Activated naive CD4-positive, alpha-beta T cell treated with Interleukin-2 at 50 U/mL for 16 hours (primary cell): ENCODE measurements around the gene NIP7.
A peak's percentile ranks its signal among the peaks of the same experiment; 100 is the strongest.
"Not testable (repeated sequence)": the region's sequence is repeated elsewhere in the genome, so short reads cannot be mapped to it uniquely, and the experiment has no call there.

Experiments
- DNase-seq: peaks from one replicate; pipeline ENCODE4 v3.0.0-alpha.2; 2020

Gene NIP7

DNA sequence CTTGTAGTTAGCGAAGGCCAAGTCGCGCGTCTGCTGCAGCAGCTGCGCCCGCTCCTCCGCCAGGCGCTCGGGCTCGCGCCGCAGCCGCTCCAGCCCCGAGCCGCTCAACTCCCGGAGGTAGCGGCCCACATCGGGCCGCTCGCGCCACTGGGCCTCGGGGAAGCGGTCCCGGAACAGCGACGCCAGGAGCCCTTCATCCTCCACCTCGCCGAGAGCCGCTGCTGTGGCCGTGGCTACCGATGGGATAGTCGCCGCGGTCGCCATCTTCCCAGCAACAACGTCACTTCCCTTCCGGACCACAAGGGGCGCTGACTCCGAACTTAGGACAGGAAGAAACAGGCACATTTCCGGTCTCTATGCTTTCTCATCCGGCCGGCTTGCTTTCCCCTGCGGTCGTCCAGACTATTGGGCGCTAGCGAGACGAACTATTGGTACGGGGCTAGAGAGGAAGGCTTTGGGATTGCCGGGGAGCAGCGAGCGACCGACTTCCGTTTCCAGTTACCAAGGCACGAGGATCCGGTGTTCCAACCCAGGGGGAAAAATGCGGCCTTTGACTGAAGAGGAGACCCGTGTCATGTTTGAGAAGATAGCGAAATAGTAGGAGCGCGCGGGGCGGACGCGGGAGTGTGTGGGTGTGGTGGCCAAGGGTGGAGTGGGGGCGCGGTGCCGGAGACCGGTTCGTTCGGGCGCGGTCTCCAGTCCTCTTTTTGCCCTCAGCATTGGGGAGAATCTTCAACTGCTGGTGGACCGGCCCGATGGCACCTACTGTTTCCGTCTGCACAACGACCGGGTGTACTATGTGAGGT lies at the start of gene NIP7, which contains the start of gene COG8:
NIP7 (plus strand) TSS at position 484 of the 806 bp plus-strand sequence; CDS start at position 542, 58 bp downstream.
COG8 (minus strand) TSS at position 276 of the 806 bp plus-strand sequence; CDS start at position 264, 12 bp downstream.
- DNase-seq: peak; percentile 94

DNA sequence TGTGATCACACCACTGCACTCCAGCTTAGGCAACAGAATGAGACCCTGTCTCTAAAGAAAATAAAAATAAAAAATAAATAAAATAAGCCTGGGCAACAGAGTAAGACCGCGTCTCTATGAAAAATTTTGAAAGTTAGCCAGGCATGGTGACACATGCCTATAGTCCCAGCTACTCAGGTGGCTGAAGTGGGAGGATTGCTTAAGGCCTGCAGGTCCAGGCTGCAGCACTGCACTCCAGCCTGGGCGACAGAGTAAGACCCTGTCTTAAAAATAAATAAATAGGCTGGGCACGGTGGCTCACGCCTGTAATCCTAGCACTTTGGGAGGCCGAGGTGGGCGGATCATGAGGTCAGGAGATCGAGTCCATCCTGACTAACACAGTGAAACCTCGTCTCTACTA lies 47.9 kb upstream of the NIP7 start:
- not testable (repeated sequence) for DNase-seq

DNA sequence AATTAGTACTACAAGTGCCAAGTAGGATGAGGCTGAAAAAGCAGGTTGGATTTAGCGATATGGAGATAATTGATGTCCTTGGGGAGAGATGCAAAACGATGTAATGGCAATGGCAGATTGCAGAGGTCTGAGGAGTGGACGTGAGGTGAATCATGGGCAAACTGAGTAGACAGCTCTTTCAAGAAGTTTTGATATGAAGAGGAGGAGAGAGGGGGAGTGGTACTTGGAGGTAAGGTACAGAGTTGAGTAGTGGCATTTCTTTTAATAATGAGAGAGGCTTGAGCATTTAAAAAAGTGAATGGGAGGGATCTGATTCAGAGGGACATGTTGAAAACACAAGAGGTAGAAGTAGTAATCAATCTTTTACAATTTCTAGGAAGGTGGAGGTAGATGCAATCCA lies 46.2 kb upstream of the NIP7 start:
- no peak for DNase-seq

DNA sequence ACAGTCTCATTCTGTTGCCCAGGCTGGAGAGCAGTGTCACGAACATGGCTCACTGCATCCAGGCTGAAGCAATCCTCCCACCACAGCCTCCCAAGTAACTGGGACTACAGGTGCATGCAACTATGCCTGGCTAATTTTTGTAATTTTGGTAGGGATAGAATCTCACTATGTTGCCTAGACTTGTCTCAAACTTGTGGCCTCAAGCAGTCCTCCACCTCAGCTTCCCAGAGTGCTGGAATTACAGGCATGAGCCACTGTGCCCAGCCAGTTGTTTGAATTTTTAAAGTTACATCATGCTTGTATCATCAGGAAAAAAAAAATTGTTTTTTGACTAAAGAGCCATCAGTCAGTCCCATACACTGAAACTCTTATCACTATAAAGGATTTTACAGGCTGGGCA lies 45.5 kb upstream of the NIP7 start:
- no peak for DNase-seq

DNA sequence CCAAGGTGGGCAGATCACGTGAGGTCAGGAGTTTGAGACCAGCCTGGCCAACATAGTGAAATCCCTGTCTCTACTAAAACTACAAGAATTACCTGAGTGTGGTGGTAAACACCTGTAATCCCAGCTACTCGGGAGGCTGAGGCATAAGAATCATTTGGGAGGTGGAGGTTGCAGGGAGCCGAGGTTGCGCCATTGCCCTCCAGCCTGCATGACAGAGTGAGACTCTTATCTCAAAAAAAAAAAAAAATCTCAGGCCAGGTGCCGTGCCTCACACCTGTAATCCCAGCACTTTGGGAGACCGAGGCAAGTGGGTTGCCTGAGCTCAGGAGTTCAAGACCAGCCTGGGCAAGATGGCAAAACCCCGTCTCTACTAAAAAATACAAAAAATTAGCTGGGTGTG lies 42.8 kb upstream of the NIP7 start:
- not testable (repeated sequence) for DNase-seq

DNA sequence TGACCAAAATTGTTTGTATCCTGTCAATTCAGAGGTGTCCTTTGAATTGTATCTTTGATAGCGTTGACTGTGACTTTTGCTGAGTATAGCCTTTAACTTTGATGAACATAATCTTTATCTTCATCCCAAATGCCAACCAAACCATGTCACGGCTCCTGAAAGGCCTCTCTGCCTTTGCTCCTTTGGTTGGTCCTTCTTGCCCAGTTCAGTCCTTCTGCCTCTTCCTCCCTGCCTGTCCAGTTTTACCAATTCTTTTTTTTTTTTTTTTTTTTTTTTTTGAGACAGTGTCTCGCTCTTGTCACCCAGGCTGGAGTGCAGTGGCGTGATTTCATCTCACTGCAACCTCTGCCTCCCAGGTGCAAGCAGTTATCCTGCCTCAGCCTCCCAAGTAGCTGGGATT lies 41.3 kb upstream of the NIP7 start:
- DNase-seq: no peak

DNA sequence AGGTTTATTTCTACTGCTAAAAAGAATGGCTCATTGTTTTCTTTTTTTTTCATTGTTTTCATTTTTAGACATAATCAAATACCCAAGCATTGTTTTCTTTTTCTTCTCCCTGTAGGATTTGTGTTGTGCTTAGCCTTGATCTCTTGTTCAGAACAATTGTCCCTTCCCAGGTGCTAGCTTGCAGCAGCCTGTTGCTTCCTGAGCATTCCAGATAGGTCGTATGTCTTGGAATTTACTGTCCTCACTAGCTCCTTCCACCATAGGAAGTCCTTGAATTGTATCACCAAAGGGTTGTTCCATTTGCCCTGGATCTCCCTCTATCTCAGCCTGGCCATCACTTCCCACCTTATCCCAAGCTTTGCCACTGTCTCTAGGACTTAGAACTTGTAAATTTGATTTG lies 38.4 kb upstream of the NIP7 start:
- no peak for DNase-seq

DNA sequence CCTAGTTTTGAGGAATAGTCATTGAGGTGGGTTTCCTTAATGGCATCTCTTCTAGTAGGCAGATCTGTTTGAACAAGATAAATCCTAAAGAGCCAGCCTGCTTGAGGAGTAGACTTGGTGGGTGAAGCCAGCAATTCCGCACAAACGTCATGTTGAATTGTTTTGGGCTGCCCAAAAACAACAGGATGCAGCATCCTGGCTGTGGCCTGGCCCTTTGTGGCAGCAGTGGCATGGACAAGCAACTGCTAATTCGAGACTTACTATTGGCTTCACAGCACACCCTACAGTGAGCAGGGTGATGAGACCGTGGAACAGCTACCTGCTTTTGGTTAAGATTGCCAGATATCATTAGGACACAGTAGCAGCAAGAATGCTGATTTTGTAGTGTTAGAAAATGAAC lies 37.7 kb upstream of the NIP7 start:
- no peak for DNase-seq

DNA sequence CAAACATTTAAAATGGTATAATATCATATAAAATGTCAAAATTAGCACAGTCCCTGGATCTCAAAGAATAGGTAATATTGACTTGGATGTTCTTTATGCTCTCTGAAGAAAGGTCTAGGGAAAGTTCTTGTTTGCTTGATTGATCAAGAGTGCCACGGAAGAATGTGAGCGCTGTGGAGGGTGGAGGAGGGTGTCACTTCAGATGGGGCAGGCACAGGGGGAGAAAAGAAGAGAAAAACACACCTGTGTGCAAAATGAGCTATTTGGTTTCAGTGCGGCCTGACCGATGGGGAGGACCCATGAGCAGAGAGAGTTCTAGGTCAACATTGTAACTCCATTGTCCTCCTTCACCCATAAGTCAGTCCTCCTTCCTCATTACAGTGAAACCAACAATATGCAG lies 37.3 kb upstream of the NIP7 start:
- DNase-seq: no peak

DNA sequence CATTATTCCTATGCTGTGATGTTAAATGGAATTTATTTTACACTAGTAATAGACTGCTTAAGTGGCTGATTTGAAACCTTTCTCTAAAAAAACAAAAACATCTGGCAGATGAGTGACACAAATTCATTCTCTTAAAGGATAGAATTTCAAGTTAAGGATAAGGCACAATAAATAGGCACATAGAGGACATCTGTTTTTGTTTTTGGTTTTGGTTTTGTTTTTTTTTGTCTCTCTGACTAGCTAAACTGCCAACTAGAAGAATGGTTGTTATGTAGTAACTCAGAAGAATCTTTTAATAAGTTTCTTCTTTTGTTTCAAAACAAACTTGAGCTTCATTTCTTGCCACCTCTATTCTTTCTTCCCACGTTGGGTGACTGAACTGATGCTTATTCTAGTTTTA lies 33.5 kb upstream of the NIP7 start:
- DNase-seq: no peak

DNA sequence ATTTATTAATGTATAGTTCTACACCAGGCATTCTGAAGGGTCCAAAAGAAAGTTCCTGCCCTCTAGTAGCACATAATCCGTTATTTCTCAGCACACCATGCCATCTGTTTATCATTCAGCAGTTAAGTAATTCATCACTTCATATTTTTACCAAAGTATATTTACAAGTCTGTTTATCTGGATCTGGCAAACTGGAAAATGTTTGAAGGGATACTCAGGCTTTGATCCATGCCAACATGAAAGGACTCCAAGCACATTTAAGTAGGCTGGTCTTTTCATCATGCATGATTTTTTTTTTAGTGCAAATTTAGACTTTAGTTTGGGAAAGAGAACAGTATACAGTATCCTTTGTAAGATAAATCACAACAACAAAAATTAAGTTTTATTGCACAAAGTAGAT lies 32.5 kb upstream of the NIP7 start:
- no peak for DNase-seq

DNA sequence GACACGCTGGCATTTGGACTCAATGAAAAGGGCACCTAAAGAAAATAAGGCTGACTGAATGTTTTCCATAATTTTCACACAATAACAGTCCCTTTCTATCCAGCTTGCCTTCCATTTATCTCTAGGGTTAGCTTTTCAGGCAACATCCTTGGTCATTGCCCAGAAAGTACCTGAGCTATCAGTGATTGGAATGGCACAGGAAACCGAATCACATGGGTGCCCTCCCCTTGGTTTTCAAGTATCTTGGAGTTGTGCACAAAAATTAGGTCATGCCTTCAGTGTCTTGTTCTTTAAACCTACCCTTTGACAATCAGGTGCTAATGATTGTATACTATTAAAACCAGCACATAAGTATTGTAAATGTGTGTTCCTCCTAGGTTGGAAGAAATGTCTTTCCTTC lies 31.7 kb upstream of the NIP7 start:
- no peak for DNase-seq

DNA sequence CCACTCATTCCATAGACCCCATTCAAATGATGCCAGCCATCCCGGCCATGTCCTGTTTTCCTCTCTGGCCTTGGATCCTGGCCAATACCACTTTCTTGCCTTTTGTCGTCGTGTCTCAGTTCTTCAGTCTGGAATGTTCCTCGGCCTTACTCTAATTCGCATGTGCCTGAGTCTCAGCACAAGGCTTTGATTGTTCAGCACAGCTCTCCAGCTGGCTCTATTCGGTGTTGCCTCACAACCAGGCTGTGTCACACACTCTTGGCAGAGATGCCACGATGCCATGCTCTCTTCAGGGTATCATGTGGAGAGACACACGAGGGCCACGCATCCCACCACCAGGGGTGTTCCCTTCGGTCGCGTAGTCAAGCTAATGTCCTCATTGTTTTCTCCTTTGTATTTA lies 30.3 kb upstream of the NIP7 start:
- DNase-seq: no peak

DNA sequence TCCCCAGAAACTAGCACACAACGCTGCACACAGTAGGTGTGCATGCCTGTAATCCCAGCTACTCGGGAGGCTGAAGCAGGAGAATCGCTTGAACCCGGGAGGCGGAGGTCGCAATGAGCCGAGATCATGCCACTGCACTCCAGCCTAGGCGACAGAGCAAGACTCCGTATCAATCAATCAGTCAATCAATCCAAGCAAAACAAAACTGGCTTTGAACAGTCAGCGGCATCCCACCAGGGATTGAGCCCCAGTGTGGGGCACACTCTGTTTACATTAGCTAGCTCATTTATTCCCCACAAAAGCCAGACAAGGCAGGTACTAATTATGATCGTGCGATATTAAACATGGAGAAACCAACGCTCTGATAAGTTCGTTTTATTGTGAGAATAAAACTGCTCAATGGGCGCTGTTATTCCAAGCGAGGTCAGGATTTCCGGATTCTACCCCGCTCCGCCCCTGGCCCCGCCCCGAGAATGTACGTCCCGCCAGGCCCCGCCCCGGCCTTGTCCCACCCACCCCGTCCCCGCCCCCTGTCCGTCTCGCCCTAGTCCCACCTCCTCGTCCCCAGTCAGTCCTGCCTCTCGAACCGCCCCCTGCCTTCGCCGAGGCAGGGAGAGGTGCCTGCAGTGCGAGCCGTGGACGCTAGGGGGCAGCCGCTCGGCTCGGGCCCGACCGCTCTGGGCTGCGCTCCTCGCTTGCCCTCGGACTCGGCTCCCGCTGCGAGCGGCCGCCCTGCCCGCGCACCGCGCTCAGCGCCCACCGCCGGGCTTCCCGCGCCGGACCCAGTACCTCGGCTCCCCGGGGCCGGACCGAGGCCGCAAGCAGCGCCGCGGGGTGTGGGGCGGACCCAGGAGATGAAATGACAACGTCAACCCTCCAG lies 28.7 kb upstream of the NIP7 start, which contains the start of gene VPS4A:
VPS4A (plus strand) TSS at position 698 of the 880 bp plus-strand sequence; CDS start at position 860, 162 bp downstream.
- DNase-seq: peak; percentile 98

DNA sequence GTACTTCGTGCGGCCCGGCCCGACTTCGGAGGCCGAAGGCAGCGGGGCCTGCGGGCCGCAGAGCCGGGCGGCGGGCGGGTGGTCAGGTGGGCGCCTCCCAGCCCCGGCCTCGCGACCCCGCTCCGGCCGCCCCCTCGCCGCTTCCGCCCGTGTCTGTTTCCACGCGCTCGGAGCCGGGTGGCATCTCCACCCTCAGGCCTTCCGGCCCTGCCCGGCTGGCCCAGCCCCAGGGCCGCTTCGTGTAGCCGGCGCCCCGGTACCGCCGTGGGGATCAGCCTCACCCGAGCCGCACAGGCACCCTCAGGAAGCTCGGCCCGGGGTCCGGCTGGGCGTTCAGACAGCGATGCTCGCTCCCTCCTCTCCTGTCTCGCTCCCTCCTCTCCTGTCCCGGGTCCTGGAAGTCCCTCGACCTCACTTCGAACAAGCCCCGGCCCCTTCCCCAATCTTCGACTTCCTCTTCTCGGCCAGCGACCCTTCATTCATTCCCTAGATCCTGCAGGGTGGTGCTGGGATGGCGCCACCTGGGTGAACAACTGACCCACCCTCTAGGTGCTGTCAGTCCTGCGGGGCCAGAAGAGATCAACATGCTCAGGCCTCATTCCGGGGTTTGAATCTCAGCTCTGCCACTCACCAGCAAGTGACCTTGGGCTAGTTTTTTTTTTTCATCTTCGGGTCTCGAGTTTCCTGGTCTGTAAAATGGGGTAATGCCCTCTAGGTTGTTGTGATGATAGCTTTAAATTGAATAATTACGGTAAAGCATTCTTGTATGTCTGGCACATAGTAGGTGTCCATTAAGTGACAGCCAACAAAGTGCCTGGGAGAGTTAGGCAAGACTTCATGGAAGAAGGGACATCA lies 27.8 kb upstream of the NIP7 start:
- DNase-seq: peak; percentile 43

DNA sequence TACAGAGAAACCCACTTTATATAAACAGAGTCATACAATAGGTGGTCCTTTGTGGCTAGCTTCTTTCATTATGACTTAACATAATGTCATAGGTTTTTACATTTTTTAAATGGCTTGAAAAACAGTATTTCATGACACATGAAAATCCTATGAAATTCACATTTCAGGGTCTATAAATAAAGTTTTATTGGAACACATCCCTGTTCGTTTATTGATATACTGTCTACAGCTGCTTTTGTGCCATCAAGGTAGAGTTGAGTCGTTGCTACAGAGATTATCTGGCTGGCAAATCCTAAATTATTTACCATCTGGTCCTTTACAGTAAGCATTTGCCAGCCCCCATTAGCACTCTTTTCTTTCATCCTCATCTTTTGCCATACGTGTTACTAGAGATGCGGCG lies 26.1 kb upstream of the NIP7 start:
- no peak for DNase-seq

DNA sequence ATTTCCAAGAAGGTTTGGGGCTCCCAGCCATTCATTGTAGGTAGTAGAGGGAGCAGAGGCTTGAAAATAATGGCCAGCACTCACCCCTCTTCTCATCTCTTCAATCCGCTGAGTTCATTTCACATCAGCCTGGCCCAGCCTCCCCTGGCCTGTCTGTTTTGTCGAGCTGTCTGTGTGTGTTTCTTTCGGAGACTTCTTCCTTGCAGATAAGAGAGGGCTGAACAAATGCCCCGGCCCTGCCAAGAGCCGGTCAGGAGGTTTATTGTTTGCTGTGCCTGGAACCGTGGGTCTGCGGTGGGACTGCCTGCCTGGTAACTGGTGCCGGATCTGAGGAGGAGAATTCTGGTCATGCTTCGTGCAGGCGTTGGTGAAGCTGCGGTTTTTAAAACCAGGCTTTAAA lies 25.0 kb upstream of the NIP7 start:
- DNase-seq: no peak

DNA sequence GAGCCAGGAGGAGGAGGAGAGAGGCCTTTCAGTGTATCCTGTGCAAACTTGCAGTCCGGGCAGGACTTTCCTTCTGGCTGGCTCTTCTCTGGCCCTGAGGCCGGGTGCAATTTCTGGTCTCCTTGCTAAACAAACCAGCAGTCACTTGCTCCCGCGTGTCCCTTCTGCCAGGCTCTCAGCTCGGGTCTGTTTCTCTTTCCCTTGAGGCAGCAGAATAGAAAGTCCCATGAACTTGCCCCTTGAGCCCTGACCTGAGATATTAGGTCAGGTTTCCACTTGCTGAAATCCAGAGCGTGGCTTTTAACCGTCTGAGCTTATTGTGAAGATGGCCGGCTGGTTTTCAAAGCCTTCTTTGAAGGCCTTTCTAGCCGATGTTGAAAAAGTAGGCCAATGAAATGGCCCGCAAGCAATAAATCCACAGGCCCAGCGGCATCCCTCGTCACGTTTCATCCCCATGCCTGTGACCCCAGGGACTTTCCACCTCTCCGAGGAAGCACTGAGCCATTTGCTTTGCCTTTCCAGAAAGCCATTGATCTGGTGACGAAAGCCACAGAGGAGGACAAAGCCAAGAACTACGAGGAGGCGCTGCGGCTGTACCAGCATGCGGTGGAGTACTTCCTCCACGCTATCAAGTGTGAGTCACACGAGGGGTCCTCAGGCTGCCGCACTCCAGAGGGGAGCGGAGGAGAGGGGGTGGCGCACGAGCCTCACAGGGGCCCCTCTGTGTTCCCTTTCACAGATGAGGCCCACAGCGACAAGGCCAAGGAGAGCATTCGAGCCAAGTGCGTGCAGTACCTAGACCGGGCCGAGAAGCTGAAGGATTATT lies 23.9 kb upstream of the NIP7 start:
- DNase-seq: no peak

DNA sequence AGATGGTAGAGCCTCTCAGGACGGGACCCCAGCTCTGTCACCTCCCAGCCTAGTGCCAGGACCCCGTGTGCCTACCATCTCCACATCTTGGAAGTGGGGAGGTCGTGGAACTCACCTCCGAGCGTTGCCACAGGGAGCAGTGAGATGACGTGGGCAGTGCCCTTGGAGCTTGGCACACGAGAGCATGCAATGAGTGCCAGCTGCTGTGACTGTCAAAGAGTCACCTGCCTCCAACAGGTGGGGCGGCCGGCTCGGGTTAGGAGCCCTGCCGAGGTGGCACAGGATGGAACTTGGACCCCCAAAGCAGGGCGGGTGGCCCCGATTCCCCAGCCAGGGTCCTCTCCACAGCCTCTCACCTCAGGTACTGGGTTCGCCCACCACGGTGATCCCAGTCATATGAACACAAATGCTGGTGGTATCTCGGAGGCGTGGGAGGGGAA lies 23.0 kb upstream of the NIP7 start:
- no peak for DNase-seq

DNA sequence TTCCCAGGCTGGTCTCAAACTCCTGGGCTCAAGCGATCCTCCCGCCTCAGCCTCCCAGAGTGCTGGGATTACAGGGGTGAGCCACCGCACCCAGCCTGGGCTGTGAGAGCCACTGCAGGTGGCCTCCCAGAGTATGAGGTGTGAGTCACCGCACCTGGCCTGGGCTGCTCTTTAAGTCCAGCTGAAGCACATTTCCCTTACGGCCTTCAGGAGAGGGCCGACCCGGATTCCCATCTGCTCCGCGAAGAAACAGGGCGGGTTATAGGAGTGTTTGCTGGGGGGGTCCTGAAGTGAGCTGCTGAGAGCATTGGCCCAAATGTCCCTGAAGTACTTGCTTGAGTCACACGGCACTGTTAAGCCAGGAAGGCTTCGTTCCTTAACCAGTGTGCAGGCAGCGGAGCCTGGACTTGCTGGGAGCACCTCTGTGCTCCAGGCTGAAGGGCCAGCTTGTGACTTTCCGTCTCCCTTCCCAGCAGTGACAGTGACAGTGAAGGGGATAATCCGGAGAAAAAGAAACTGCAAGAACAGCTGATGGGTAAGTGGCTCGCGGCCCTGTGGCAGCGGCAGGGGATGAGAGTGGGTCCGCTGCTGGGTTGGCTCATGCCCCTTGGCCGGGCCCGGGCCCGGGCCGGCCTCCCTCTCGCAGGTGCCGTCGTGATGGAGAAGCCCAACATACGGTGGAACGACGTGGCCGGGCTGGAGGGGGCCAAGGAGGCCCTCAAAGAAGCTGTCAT lies 21.2 kb upstream of the NIP7 start:
- no peak for DNase-seq

DNA sequence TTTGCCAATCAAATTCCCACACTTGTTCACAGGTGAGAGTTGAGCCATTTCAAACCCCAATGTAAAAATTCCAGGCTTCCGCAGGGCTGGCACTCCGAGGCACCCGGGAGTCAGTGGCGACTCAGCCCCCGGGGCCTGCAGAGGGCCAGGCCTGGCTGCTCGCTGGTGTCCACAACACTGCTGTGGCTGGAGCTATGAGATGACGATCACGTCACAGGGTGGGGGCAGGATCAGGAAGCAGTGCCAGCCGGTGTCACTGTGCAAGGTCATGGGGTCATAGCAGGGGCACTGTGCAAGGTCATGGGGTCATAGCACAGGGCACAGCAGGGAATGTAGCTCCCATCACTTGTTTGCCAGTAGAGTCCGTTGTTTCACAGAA lies 20.7 kb upstream of the NIP7 start:
- no peak for DNase-seq
